HepG2 (cell line): ENCODE results near the gene VPS4A. TPM values are rescaled to one million over a fixed set of nuclear protein-coding genes. Genes with fewer than 3 reads are reported as not detected.

Experiments
- FOXK1 ChIP-seq: sonication (generic); formaldehyde crosslinking; IDR thresholded peaks from 2 replicates; pipeline ENCODE4 v1.4.0; 2020; ENCODE audit warnings: low read depth, missing genetic modification reagents, borderline replicate concordance
- HNRNPLL ChIP-seq: fragments of 200-400 bp; formaldehyde crosslinking; IDR thresholded peaks from 2 replicates; pipeline ENCODE4 v1.6.1; 2017; ENCODE audit warnings: mild to moderate bottlenecking, low read depth, low read length; ENCODE audit not compliant: poor library complexity, severe bottlenecking
- MAZ ChIP-seq, 2 experiments: sonication (generic) in 1 of 2; formaldehyde crosslinking in 1 of 2; IDR thresholded peaks; 2 replicates each; pipeline versions ENCODE4 v1.5.0 to v1.6.1; 2012 to 2020; ENCODE audit warnings: low read depth in 2 of 2, mild to moderate bottlenecking in 2 of 2, borderline replicate concordance in 1 of 2, improper control_type of control experiment in 1 of 2, low read length in 1 of 2, missing genetic modification reagents in 1 of 2, moderate library complexity in 1 of 2
- NR3C1 ChIP-seq: sonication (generic); formaldehyde crosslinking; IDR thresholded peaks from 2 replicates; pipeline ENCODE4 v1.4.0; 2020; ENCODE audit warnings: missing genetic modification reagents
- PLRG1 ChIP-seq: fragments of 450-650 bp; conservative IDR thresholded peaks from 2 replicates; pipeline ENCODE4 v1.6.1; 2016
- RBM22 ChIP-seq: fragments of 200-400 bp; formaldehyde crosslinking; optimal IDR thresholded peaks from 2 replicates; pipeline ENCODE3; 2017; ENCODE audit warnings: mild to moderate bottlenecking, low read length, moderate library complexity
- TAF1 ChIP-seq: sonication (generic); formaldehyde crosslinking; IDR thresholded peaks from 2 replicates; pipeline ENCODE4 v1.4.0; 2020; ENCODE audit warnings: missing genetic modification reagents
- ZNF143 ChIP-seq: sonication (generic); formaldehyde crosslinking; IDR thresholded peaks from 2 replicates; pipeline ENCODE4 v1.4.0; 2020; ENCODE audit warnings: missing genetic modification reagents
- ZNF230 ChIP-seq: sonication (generic); formaldehyde crosslinking; IDR thresholded peaks from 2 replicates; pipeline ENCODE4 v1.4.0; 2020; ENCODE audit warnings: mild to moderate bottlenecking, missing genetic modification reagents
- ZNF34 ChIP-seq: sonication (generic); formaldehyde crosslinking; IDR thresholded peaks from 2 replicates; pipeline ENCODE4 v1.4.0; 2020; ENCODE audit warnings: mild to moderate bottlenecking, missing genetic modification reagents, borderline replicate concordance
- ZNF44 ChIP-seq: sonication (generic); formaldehyde crosslinking; IDR thresholded peaks from 2 replicates; pipeline ENCODE4 v1.5.1; 2020; ENCODE audit warnings: mild to moderate bottlenecking, missing genetic modification reagents
- ZNF446 ChIP-seq: sonication (generic); formaldehyde crosslinking; IDR thresholded peaks from 2 replicates; pipeline ENCODE4 v1.5.0; 2020; ENCODE audit warnings: mild to moderate bottlenecking, missing genetic modification reagents
- polyA plus RNA-seq, 8 experiments: library from polyadenylated mRNA; depleted of rRNA in 3 of 8; stranded (reverse) in 7 of 8; unstranded in 1 of 8; fragments of >200 nt; fragmentation: Illumina TruSeq in 4 of 8; extraction: Trizol in 4 of 8; gene quantifications; 2 replicates each; pipeline versions ENCODE4 v1.2.1 to v1.2.3, GENCODE V29; 2011 to 2016; ENCODE audit warnings: low read depth in 4 of 8, missing spikeins in 1 of 8, mixed read lengths in 1 of 8; ENCODE audit not compliant: insufficient read depth in 1 of 8
- total RNA-seq, 5 experiments: library from RNA; depleted of rRNA; stranded (reverse); fragments of >200 nt; fragmentation: Illumina TruSeq; extraction: Trizol; gene quantifications; 2 replicates each; pipeline ENCODE4 v1.2.3, GENCODE V29; 2016; ENCODE audit warnings: low read depth in 1 of 5
- TF ChIP-seq, protein P1 (sequence below), 2 experiments: fragments of 450-650 bp in 1 of 2; sonication (generic) in 1 of 2; formaldehyde crosslinking in 1 of 2; IDR thresholded peaks; 2 replicates each; pipeline versions ENCODE4 v1.6.1 to v1.8.0; 2016 to 2022; ENCODE audit warnings: antibody characterized with exemption in 1 of 2, mild to moderate bottlenecking in 1 of 2, missing genetic modification reagents in 1 of 2
- TF ChIP-seq, protein P2 (sequence below): sonication (generic); formaldehyde crosslinking; IDR thresholded peaks from 2 replicates; pipeline ENCODE4 v1.5.1; 2020; ENCODE audit warnings: missing genetic modification reagents, mild to moderate bottlenecking, borderline replicate concordance
- TF ChIP-seq, protein P3 (sequence below): sonication (generic); formaldehyde crosslinking; IDR thresholded peaks from 2 replicates; pipeline ENCODE4 v1.4.0; 2020; ENCODE audit warnings: missing genetic modification reagents, low read depth, mild to moderate bottlenecking, borderline replicate concordance

Gene VPS4A
- total and polyA plus RNA-seq, 2 of the 13 experiments (the other 11 are each of a cell fraction or from before 2014, with no cell fraction given): 13.2 to 27.9 TPM

DNA sequence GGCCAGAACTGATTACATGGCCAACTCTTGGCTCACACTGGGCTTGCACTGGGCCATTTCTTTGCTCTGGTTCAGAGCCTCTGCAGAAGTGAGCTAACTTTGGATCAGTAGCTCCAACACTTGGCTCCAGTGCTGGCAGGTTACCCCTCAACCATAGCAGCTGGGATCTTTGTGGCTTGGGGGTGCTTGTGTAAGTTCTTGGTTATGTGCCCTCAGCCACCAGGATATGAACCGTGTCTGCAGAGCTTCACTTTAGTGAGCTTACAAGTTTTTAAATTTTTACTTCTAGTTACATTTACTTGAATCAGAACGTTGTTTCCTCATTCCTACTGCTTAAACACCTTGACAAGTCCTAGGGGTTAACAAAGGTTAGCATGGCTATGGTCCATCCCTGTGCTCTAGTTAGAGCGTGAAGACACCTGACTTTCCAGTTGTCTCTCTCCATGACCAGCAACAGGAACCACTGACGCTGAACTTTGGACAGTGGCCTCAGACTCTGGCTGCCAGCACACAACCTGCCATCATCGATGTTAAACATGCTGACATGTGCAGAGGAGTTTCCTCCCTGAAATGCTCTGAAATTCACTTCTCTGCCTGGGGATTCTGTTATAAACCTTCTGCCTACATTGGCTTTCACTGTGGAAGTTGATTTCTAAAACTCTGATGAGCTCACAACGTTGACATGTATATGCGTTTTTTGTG lies 15.2 kb downstream of the VPS4A start (continued):
- TF ChIP-seq, protein P1, sequence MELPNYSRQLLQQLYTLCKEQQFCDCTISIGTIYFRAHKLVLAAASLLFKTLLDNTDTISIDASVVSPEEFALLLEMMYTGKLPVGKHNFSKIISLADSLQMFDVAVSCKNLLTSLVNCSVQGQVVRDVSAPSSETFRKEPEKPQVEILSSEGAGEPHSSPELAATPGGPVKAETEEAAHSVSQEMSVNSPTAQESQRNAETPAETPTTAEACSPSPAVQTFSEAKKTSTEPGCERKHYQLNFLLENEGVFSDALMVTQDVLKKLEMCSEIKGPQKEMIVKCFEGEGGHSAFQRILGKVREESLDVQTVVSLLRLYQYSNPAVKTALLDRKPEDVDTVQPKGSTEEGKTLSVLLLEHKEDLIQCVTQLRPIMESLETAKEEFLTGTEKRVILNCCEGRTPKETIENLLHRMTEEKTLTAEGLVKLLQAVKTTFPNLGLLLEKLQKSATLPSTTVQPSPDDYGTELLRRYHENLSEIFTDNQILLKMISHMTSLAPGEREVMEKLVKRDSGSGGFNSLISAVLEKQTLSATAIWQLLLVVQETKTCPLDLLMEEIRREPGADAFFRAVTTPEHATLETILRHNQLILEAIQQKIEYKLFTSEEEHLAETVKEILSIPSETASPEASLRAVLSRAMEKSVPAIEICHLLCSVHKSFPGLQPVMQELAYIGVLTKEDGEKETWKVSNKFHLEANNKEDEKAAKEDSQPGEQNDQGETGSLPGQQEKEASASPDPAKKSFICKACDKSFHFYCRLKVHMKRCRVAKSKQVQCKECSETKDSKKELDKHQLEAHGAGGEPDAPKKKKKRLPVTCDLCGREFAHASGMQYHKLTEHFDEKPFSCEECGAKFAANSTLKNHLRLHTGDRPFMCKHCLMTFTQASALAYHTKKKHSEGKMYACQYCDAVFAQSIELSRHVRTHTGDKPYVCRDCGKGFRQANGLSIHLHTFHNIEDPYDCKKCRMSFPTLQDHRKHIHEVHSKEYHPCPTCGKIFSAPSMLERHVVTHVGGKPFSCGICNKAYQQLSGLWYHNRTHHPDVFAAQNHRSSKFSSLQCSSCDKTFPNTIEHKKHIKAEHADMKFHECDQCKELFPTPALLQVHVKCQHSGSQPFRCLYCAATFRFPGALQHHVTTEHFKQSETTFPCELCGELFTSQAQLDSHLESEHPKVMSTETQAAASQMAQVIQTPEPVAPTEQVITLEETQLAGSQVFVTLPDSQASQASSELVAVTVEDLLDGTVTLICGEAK (IDR thresholded peaks at IDR 0.05): no peak
- TF ChIP-seq, protein P1 (CRISPR knock-in tag; IDR thresholded peaks at IDR 0.05): no peak
- TF ChIP-seq, protein P2, sequence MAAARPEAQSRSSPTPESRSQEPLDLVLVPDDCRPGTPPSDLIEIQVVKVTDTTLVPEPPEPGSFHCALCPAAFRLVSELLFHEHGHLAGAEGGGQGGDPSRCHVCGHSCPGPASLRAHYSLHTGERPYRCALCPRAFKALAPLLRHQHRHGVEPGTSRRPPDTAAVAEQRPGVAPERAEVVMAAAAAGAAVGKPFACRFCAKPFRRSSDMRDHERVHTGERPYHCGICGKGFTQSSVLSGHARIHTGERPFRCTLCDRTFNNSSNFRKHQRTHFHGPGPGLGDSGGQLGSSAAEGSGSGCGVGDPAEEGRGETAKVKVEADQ (CRISPR knock-in tag): 0 out of 2 replicates have a peak, but pooled peaks have one; percentile 39
- TF ChIP-seq RBM22: peak; percentile 90
- no peak for TF ChIP-seq MAZ (IDR thresholded peaks at IDR 0.05; ENCODE audit: borderline replicate concordance, low read depth, low read length)
- peak; percentile 51; the same call in 1 of the 2 replicates for TF ChIP-seq MAZ (CRISPR knock-in tag; IDR thresholded peaks at IDR 0.05; ENCODE audit: low read depth)
- no peak; the same call in 1 of the 2 replicates for TF ChIP-seq TAF1
- TF ChIP-seq PLRG1: no peak
- TF ChIP-seq, protein P3, sequence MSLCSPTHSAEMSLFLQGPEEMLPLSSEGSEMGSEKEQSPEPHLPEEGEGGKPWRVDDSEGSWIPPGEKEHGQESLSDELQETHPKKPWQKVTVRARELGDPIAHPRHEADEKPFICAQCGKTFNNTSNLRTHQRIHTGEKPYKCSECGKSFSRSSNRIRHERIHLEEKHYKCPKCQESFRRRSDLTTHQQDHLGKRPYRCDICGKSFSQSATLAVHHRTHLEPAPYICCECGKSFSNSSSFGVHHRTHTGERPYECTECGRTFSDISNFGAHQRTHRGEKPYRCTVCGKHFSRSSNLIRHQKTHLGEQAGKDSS: no peak; the same call in 1 of the 2 replicates
- TF ChIP-seq HNRNPLL: no peak
- no peak for TF ChIP-seq ZNF143 (CRISPR knock-in tag)
- peak; percentile 67; the same call in 1 of the 2 replicates for TF ChIP-seq FOXK1
- TF ChIP-seq ZNF34: no peak
- TF ChIP-seq NR3C1 (CRISPR knock-in tag): no peak
- no peak for TF ChIP-seq ZNF44 (CRISPR knock-in tag)
- no peak for TF ChIP-seq ZNF230
- 0 out of 2 replicates have a peak, but pooled peaks have one; percentile 34 for TF ChIP-seq ZNF446 (CRISPR knock-in tag)
